ENCODE data around the gene SCN9A.
"Not testable (repeated sequence)": the region's sequence is repeated elsewhere in the genome, so short reads cannot be mapped to it uniquely, and the experiment has no call there.

SCN9A gene

GRCh38 chr2:166365239-166365638, 10.5 kb downstream of the SCN9A start:
- H3K4me3 ChIP-seq (ENCODE audit: low read depth, low read length), result no peak overlapping the region
- TF ChIP-seq CTCF (IDR thresholded peaks at IDR 0.05; ENCODE audit: control insufficient read depth, extremely low read depth, insufficient read depth), result no peak
- DNase-seq (ENCODE audit: low read depth), result no peak

GRCh38 chr2:166364476-166365161, 11.1 kb downstream of the SCN9A start:
- no peak for TF ChIP-seq CTCF (IDR thresholded peaks at IDR 0.05; ENCODE audit: control insufficient read depth, extremely low read depth, insufficient read depth)
- H3K4me3 ChIP-seq (ENCODE audit: low read depth, low read length), result no peak overlapping the region
- DNase-seq (ENCODE audit: low read depth), result no peak

GRCh38 chr2:166361351-166362153, 14.2 kb downstream of the SCN9A start:
- no peak overlapping the region for H3K4me3 ChIP-seq (ENCODE audit: low read depth, low read length)
- DNase-seq (ENCODE audit: low read depth), result no peak
- peak; percentile 60 for TF ChIP-seq CTCF (IDR thresholded peaks at IDR 0.05; ENCODE audit: control insufficient read depth, extremely low read depth, insufficient read depth)

GRCh38 chr2:166360906-166361305, 14.8 kb downstream of the SCN9A start:
- TF ChIP-seq CTCF (IDR thresholded peaks at IDR 0.05; ENCODE audit: control insufficient read depth, extremely low read depth, insufficient read depth), result no peak
- no peak for DNase-seq (ENCODE audit: low read depth)
- no peak overlapping the region for H3K4me3 ChIP-seq (ENCODE audit: low read depth, low read length)

GRCh38 chr2:166360426-166360825, 15.3 kb downstream of the SCN9A start:
- no peak for DNase-seq (ENCODE audit: low read depth)
- no peak overlapping the region for H3K4me3 ChIP-seq (ENCODE audit: low read depth, low read length)
- no peak for TF ChIP-seq CTCF (IDR thresholded peaks at IDR 0.05; ENCODE audit: control insufficient read depth, extremely low read depth, insufficient read depth)

GRCh38 chr2:166357950-166358321, 17.8 kb downstream of the SCN9A start:
- not testable (repeated sequence) for H3K4me3 ChIP-seq (ENCODE audit: low read depth, low read length); DNase-seq (ENCODE audit: low read depth)

GRCh38 chr2:166357068-166357949, 18.4 kb downstream of the SCN9A start:
- TF ChIP-seq CTCF (IDR thresholded peaks at IDR 0.05; ENCODE audit: control insufficient read depth, extremely low read depth, insufficient read depth), result no peak
- H3K4me3 ChIP-seq (ENCODE audit: low read depth, low read length), result no peak overlapping the region
- DNase-seq (ENCODE audit: low read depth), result no peak

Measured in LNCaP clone FGC (cell line).